SK-N-SH (cell line): Measurements from ENCODE around the gene MFSD12. TPM values are rescaled to one million over a fixed set of nuclear protein-coding genes. Genes with fewer than 3 reads are reported as not detected.

Source experiments
- CTCF ChIA-PET: fragments of 300-600, 350-600 bp; formaldehyde crosslinking; extraction: SDS; loops from one replicate; lab custom pipeline; 2021; lab: Yijun Ruan, JAX
- POLR2A ChIA-PET: fragments of 350-600 bp; sonication (Branson Sonifier 250); formaldehyde crosslinking; extraction: SDS; loops from one replicate; lab custom pipeline; 2020; ENCODE audit warnings: antibody characterized with exemption, inconsistent platforms; lab: Yijun Ruan, JAX
- DNase-seq: peaks from one replicate; pipeline ENCODE4 v3.0.0; 2012
- H2AFZ ChIP-seq: fragments of 200-600 bp; sonication (generic); 2 replicates; pipeline ENCODE4 v1.8.1; 2016; ENCODE audit warnings: antibody characterized with exemption, mild to moderate bottlenecking, low read depth
- H3F3A ChIP-seq: fragments of 200-600 bp; sonication (generic); replicated peaks from 2 replicates; pipeline ENCODE3; 2016; ENCODE audit warnings: antibody characterized with exemption, mild to moderate bottlenecking; ENCODE audit not compliant: insufficient read depth
- H3K27ac ChIP-seq, 2 experiments: fragments of 200-500 bp in 1 of 2; fragments of 200-600 bp in 1 of 2; sonication (Bioruptor generic) in 1 of 2; sonication (generic), shearing (Covaris generic) in 1 of 2; 2 replicates each; pipeline versions ENCODE4 v1.5.1 to v1.6.1; 2014 to 2016; ENCODE audit warnings: low read depth in 2 of 2, inconsistent platforms in 1 of 2, low read length in 1 of 2, mild to moderate bottlenecking in 1 of 2, mixed read lengths in 1 of 2
- H3K27me3 ChIP-seq: fragments of 200-600 bp; sonication (generic), shearing (Covaris generic); 2 replicates; pipeline ENCODE4 v1.6.1; 2016; ENCODE audit warnings: mixed run types; ENCODE audit not compliant: insufficient read depth
- H3K36me3 ChIP-seq, 2 experiments: fragments of 200-500 bp in 1 of 2; fragments of 200-600 bp in 1 of 2; sonication (Bioruptor generic) in 1 of 2; sonication (generic) in 1 of 2; replicated peaks in 1 of 2; 2 replicates each; pipeline versions ENCODE3 to v1.5.1; 2014 to 2016; ENCODE audit warnings: low read length in 1 of 2, mild to moderate bottlenecking in 1 of 2; ENCODE audit not compliant: insufficient read depth in 2 of 2, control insufficient read depth in 1 of 2
- H3K4me1 ChIP-seq, 2 experiments: fragments of 200-500 bp in 1 of 2; fragments of 200-600 bp in 1 of 2; sonication (Bioruptor generic) in 1 of 2; sonication (generic), shearing (Covaris generic) in 1 of 2; 2 replicates each; pipeline versions ENCODE4 v1.5.1 to v1.6.1; 2014 to 2016; ENCODE audit warnings: low read depth in 1 of 2, low read length in 1 of 2, mixed run types in 1 of 2; ENCODE audit not compliant: insufficient read depth in 2 of 2, control insufficient read depth in 1 of 2
- H3K4me2 ChIP-seq: fragments of 200-600 bp; sonication (generic), shearing (Covaris generic); 2 replicates; pipeline ENCODE4 v1.6.1; 2017; ENCODE audit warnings: mixed run types
- H3K4me3 ChIP-seq, 2 experiments: fragments of 200-500 bp in 1 of 2; fragments of 200-600 bp in 1 of 2; sonication (Bioruptor generic) in 1 of 2; sonication (generic), shearing (Covaris generic) in 1 of 2; 2 replicates each; pipeline versions ENCODE4 v1.5.1 to v1.8.1; 2014 to 2016; ENCODE audit warnings: low read depth in 2 of 2, inconsistent platforms in 1 of 2, low read length in 1 of 2, mild to moderate bottlenecking in 1 of 2, mixed read lengths in 1 of 2, moderate library complexity in 1 of 2
- H3K79me2 ChIP-seq: fragments of 200-600 bp; sonication (generic); 2 replicates; pipeline ENCODE4 v1.8.1; 2017; ENCODE audit warnings: mild to moderate bottlenecking; ENCODE audit not compliant: insufficient read depth
- H3K9ac ChIP-seq: fragments of 200-600 bp; sonication (generic); 2 replicates; pipeline ENCODE4 v1.6.1; 2017; ENCODE audit warnings: mixed run types
- H3K9me2 ChIP-seq: fragments of 200-600 bp; sonication (generic); 2 replicates; pipeline ENCODE4 v1.6.1; 2017; ENCODE audit warnings: mixed run types
- H3K9me3 ChIP-seq: fragments of 200-600 bp; sonication (generic); 2 replicates; pipeline ENCODE4 v1.6.1; 2017; ENCODE audit warnings: mixed run types, mild to moderate bottlenecking, moderate library complexity
- H4K20me1 ChIP-seq: fragments of 200-600 bp; sonication (generic); 2 replicates; pipeline ENCODE4 v1.6.1; 2017; ENCODE audit warnings: mild to moderate bottlenecking, mixed run types; ENCODE audit not compliant: insufficient read depth
- CHD2 ChIP-seq: fragments of 150-350 bp; IDR thresholded peaks from 2 replicates; pipeline ENCODE4 v1.6.1; 2018; ENCODE audit warnings: low read length; ENCODE audit not compliant: partially characterized antibody
- CTCF ChIP-seq: fragments of 200-600 bp; sonication (generic); IDR thresholded peaks from 2 replicates; pipeline ENCODE4 v1.6.1; 2017; ENCODE audit warnings: antibody characterized with exemption, mild to moderate bottlenecking, moderate library complexity
- EP300 ChIP-seq, 2 experiments: IDR thresholded peaks; 2 replicates each; pipeline versions ENCODE4 v1.4.0 to v1.6.1; 2012; ENCODE audit warnings: borderline replicate concordance in 1 of 2, low read depth in 1 of 2, low read length in 1 of 2
- FOXM1 ChIP-seq: IDR thresholded peaks from 2 replicates; pipeline ENCODE4 v1.4.0; 2012; ENCODE audit warnings: low read depth, mild to moderate bottlenecking
- MAX ChIP-seq: IDR thresholded peaks from 2 replicates; pipeline ENCODE4 v1.4.0; 2012; ENCODE audit warnings: low read depth
- MXI1 ChIP-seq: IDR thresholded peaks from 2 replicates; pipeline ENCODE4 v1.6.1; 2012; ENCODE audit warnings: mild to moderate bottlenecking, low read depth, low read length, improper control_type of control experiment
- NFIC ChIP-seq: IDR thresholded peaks from 2 replicates; pipeline ENCODE4 v1.4.0; 2012; ENCODE audit warnings: borderline replicate concordance
- NRF1 ChIP-seq: IDR thresholded peaks from 2 replicates; pipeline ENCODE4 v1.6.1; 2012; ENCODE audit warnings: low read depth, mild to moderate bottlenecking, low read length
- POLR2AphosphoS5 ChIP-seq: IDR thresholded peaks from 2 replicates; pipeline ENCODE4 v1.6.1; 2012; ENCODE audit warnings: low read depth, low read length
- RCOR1 ChIP-seq: fragments of 150-350 bp; IDR thresholded peaks from 2 replicates; pipeline ENCODE4 v1.6.1; 2017; ENCODE audit warnings: antibody characterized with exemption, low read length
- REST ChIP-seq: IDR thresholded peaks from 2 replicates; pipeline ENCODE4 v1.6.1; 2012; ENCODE audit warnings: mild to moderate bottlenecking, low read depth, low read length, moderate library complexity
- RFX5 ChIP-seq: IDR thresholded peaks from 2 replicates; pipeline ENCODE4 v1.6.1; 2012; ENCODE audit warnings: mild to moderate bottlenecking, improper control_type of control experiment, low read length
- RXRA ChIP-seq: IDR thresholded peaks from 2 replicates; pipeline ENCODE4 v1.4.0; 2012; ENCODE audit warnings: low read depth, mild to moderate bottlenecking, borderline replicate concordance
- SIN3A ChIP-seq: IDR thresholded peaks from 2 replicates; pipeline ENCODE4 v1.6.1; 2012; ENCODE audit warnings: low read depth, mild to moderate bottlenecking, low read length, moderate library complexity, borderline replicate concordance
- TCF12 ChIP-seq: IDR thresholded peaks from 2 replicates; pipeline ENCODE4 v1.4.0; 2012
- TEAD4 ChIP-seq: IDR thresholded peaks from 2 replicates; pipeline ENCODE4 v1.4.0; 2012; ENCODE audit warnings: mild to moderate bottlenecking, borderline replicate concordance; ENCODE audit not compliant: insufficient read depth
- WGBS: methylation state at CpG from one replicate; pipeline ENCODE4 v1.1.6; 2017; ENCODE audit warnings: low lambda C conversion rate; 5-methylcytosine and 5-hydroxymethylcytosine counted together
- polyA plus RNA-seq, 3 experiments: library from polyadenylated mRNA; depleted of rRNA; stranded (reverse); fragments of >200 nt; gene quantifications; 2 replicates each; pipeline ENCODE4 v1.2.3, GENCODE V29; 2012

Gene MFSD12
- polyA plus RNA-seq, 1 of the 3 experiments (the other 2 are of a cell fraction): 53.3 TPM

GRCh38 chr19:3589949-3590348, 32.6 kb upstream of the MFSD12 start:
- peaks cover 13% of the 10 kb centered on the region for H3F3A ChIP-seq
- H4K20me1 ChIP-seq: no peaks in the 10 kb centered on the region
- no peak overlapping the region for H3K27ac ChIP-seq
- ChIA-PET POLR2A (no interaction called here), CTCF (interaction anchor here (0.6 to 1.1 kb wide), 3 partner anchors 64 to 285 kb away, joined by 3 to 4 read pairs (median 4); no protein-coding TSS in a partner anchor)
- H3K4me1 ChIP-seq: peaks cover 0 to 7% of the 10 kb centered on the region in 2 experiments; a peak in 1 of 4 replicates
- no peaks in the 10 kb centered on the region for H3K36me3 ChIP-seq
- no peak for DNase-seq
- no peak overlapping the region for H2AFZ ChIP-seq
- no peaks in the 10 kb centered on the region for H3K9me2 ChIP-seq
- H3K79me2 ChIP-seq: no peaks in the 10 kb centered on the region
- no peaks in the 10 kb centered on the region for H3K27me3 ChIP-seq
- no peak overlapping the region for H3K9ac ChIP-seq
- no peaks in the 10 kb centered on the region for H3K9me3 ChIP-seq
- 86% methylated on average over 13 of the region's 22 CpGs for WGBS
- no peak overlapping the region for H3K4me2 ChIP-seq
- TF ChIP-seq RFX5 (no peak), RCOR1 (no peak), RXRA (no peak), TCF12 (no peak), SIN3A (no peak), REST (no peak), NRF1 (no peak), TEAD4 (no peak), FOXM1 (no peak), CHD2 (no peak), POLR2AphosphoS5 (no peak), CTCF (no peak)
- H3K4me3 ChIP-seq: no peak overlapping the region

- H3K9me3 ChIP-seq: no peaks in the 10 kb centered on the region
- no peak overlapping the region for H2AFZ ChIP-seq
- POLR2A ChIA-PET: no interaction called here
- no peaks in the 10 kb centered on the region for H3K27me3 ChIP-seq
- H3K4me1 ChIP-seq: peaks cover 0 to 7% of the 10 kb centered on the region in 2 experiments; a peak in 1 of 4 replicates
- H3K4me3 ChIP-seq: no peak overlapping the region
- no peaks in the 10 kb centered on the region for H3K9me2 ChIP-seq
- CTCF ChIA-PET: interaction anchor here (0.6 to 1.0 kb wide), 2 partner anchors 64 to 285 kb away, joined by 3 to 4 read pairs; no protein-coding TSS in a partner anchor
- no peak overlapping the region for H3K27ac ChIP-seq
- DNase-seq: no peak
- H3K36me3 ChIP-seq: no peaks in the 10 kb centered on the region
- H3K9ac ChIP-seq: no peak overlapping the region
- no peaks in the 10 kb centered on the region for H3K79me2 ChIP-seq
- H3K4me2 ChIP-seq: no peak overlapping the region
- 37% methylated on average over 10 of the region's 11 CpGs for WGBS
- H4K20me1 ChIP-seq: no peaks in the 10 kb centered on the region
- peaks cover 13% of the 10 kb centered on the region for H3F3A ChIP-seq
- TF ChIP-seq NFIC (no peak), MAX (no peak), MXI1 (no peak), EP300 (IDR thresholded peaks at IDR 0.05; ENCODE audit: borderline replicate concordance in 1 of 2, low read depth in 1 of 2, low read length in 1 of 2) (no peak)
Measured at GRCh38 chr19:3589439-3589838, 32.1 kb upstream of the MFSD12 start.
